Breast epithelium (tissue), 3 donors: ENCODE results near the gene SKAP1.

ENCODE experiments used
- POLR2A ChIP-seq: fragments of 450-650 bp; IDR thresholded peaks from one replicate; pipeline ENCODE4 v1.6.1; 2016; ENCODE audit warnings: antibody characterized with exemption, mild to moderate bottlenecking, moderate library complexity
- POLR2AphosphoS5 ChIP-seq, 3 donors: sonication (generic); formaldehyde crosslinking; IDR thresholded peaks; one replicate each; pipeline ENCODE4 v1.6.1; 2017; ENCODE audit warnings: antibody characterized with exemption in 3 of 3

GRCh38 chr17:48440669-48441068, 10.7 kb upstream of the SKAP1 start:
- TF ChIP-seq POLR2A (no peak), POLR2AphosphoS5 (IDR thresholded peaks at IDR 0.05) (no peak)
